ELF-1 (cell line): Measurements from ENCODE around the gene HIVEP2.

Experiments
- DNase-seq: peaks from one replicate; pipeline ENCODE4 v3.0.0-alpha.2; 2016; ENCODE audit warnings: low read depth, low spot score

HIVEP2 gene

DNA sequence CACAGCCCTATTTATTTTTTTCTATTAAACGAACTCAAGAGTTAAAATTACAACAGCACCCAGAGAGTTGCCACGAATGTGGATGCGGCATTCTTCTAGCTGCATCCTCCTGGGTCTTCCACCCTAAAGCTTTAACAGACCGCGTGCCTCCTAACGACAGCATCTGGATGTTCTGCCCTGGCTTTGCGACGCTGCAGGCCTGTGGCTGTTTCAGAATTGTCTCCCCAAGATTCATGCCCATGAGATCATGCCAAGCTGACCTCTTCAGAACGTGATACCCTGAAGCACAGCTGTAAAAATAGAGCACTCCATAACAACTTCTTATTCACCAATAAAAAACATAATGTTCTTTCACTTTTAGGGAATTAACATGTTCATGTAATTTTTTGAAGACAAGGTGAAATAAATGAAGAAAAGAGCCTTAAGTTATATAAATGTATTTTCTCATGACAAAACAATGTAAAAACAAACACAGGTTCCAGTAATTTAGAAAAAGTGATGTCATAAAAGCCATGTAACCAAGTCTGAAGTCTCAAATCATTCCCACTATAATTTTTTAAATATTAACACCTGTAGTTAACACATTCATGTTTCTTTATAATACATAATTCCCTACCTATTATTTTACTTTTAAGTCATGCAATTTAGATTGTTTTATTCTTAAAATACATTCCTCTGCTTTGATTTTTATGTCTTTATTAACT lies 26.5 kb downstream of the HIVEP2 start:
- DNase-seq, result no peak

DNA sequence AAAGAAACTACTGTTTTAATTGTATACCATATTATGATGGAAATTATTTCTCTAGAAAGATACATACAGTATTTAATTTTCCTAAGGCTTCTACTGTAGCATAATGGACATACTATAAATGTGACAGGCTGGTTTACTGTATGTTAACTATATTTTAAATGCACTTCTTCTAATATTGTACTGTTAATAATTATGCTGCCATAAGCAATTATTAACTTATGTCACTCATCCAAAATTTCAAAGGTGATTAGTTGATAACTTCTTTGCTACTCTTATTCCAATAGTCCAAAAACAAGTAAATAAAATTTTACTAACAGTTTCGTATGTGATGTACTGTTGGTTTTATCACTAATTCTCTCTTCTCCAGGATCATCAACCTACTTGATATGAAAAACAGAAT lies 28.1 kb downstream of the HIVEP2 start:
- DNase-seq, result no peak

DNA sequence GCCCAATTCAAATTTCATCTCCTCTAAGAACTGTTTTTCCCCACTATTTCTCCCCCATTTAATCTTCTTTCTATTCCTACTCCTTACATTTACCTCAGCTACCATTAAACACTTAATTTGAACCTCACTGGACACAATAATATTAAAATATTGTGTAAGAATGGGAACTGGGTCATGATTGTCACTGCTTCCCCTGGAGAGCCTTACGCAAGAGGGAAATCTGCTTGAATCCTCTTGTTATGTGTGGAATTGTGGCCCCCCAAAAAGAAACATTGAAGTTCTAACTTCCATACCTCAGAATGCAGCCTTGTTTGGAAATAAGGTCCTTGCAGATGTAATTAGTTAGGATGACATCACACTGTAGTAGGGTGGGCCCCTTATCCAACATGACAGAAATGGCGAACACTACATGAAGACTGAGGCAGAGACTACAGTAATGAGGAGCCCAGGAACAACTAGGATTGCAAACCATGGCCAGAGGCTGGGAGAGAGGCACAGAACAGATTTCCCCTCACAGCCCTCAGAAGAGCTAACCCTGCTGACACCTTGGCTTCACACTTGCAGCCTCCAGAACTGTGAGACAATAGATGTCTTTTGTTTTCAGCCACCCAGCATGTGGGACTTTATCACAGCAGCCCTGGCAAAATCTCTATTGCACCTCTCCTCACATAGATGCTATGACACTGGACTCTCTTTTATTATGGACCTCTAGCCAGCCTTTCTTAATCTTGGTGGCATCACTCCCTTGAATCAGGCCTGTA lies 29.9 kb downstream of the HIVEP2 start:
- DNase-seq, result no peak

DNA sequence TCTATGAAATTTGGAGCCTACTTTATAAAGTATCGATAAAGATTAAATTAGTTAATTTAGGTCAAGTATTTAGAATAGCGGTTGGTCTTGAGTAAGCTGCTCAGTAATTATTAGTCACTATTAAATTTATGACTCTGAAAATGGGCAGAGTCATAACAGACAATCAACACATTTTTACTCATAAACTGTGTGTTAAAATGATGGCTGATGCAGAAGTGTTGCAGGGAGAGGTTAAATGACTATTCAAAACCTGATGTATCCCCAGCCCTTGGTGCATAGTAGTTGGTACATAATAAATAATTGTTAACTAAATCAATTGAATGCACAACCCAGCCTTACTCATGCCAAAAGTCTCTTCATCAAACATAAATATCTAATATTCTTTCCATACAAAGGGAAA lies 30.6 kb downstream of the HIVEP2 start:
- no peak for DNase-seq

DNA sequence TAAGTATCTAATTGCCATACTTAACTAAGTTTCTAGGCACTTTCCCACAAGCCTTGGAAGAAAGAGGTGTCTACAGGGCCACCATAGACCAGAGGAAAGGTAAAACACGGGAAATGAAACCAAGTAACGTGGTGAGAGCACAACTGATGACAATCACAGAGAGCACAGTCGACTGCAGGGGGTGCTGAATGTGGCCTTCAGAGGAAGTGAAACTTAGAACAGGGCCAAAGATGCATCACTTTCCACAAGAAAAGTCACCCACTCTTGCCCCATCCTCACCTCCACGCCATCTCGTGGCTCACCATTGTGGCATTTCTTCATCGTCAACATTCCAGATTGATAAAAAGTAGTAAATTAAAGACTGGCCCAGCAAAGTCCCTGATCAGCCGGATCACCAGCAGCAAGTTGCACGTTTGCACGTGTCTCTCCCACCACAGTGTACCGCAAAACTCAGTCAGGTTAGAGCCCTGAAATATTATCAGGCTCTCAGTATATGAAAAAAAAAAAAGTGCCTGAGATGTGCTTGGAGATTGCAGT lies 31.4 kb downstream of the HIVEP2 start:
- no peak for DNase-seq

DNA sequence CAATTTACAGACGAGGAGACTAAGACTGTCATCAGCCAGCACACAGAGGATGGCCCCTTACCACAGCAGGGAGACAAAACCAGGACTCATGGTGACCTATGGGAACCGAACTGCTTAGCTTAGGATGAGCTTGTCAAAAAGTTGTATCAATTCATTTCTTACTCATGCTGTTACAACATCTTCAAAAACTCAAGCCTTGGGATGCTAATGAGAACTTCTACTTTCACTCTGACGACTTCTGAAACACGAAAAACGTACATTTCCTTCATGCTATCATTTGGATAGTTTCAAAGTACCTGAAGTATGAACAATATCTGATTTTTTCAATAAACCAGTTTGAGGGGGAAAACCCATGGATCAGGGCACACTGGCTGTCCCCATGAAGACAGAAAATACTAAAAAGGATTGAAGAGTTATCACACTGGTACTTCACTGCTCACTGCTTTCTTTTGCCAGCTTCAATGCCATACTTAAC lies 31.9 kb downstream of the HIVEP2 start:
- no peak for DNase-seq

DNA sequence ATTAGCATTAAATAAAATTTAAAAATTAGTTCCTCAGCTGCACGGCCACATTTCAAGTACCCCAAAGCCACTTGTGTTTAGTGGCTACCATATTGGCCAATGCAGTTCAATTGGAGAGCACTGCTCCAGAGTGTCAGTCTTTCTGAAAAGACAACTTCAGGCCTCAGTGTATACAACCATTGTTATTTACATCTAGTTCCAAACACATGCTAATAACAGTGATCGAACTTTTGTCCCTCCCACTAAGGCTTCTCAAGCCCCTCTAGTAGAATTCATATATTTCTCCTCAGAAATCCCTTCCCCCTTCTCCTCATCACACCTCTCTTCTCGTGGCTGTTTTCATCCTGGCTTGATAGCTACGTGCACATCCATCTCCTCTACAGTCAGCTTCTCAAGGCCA lies 32.9 kb downstream of the HIVEP2 start:
- DNase-seq, result no peak

DNA sequence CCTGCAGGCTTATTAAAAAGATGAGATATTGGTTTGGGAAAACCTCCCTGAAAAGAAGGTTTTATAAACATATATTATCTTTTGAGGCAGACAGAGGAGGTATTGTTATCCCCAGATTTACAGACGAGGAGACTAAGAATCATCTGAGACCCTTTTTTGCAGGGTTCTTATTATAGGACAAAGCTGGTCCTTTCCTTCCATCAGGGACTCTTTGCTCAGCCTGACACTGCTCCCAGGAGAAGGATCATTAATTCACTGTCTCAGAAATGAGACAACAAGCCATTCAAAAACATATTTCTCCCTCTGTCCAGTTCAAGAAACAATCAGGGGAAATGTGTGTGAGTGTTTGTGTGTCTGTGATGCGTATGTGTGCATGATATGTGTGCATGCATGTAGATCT lies 33.5 kb downstream of the HIVEP2 start:
- no peak for DNase-seq

DNA sequence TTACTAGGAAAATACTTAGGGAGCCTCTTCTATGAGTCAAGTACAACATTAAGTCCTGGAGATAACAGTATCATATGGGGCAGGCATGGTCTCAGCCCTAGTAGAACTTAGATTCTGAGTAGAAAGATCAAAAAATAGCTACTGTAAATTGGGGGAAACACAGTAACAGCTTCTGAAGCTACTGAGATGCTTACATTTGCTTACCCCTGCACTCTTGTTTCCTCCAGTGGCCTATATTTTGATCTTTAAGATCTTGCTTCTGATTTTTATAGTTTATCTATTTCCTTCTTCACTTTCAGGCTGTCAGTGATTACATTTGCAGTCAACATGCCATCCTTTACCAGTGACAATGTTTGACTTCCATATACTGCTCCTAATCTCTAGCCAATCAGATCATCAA lies 35.3 kb downstream of the HIVEP2 start:
- DNase-seq, result no peak

DNA sequence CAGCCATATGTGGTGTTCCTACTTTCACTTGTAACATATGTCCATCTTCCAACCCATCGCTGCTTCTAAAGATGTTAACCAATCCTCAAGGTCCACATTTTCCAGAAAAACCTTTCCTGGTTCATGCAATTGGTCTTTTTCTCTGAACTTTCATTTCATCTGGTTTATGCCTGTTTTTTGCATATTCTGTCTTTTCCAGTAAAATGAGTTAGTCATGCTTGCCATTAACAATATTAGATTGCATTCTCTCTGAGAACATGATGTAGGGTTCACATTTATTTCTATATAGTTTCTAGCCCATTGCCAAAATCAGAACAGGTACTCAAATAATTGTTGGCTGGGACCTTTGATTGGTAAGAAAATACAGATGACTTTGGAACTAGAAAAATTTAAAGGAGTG lies 36.7 kb downstream of the HIVEP2 start:
- no peak for DNase-seq

DNA sequence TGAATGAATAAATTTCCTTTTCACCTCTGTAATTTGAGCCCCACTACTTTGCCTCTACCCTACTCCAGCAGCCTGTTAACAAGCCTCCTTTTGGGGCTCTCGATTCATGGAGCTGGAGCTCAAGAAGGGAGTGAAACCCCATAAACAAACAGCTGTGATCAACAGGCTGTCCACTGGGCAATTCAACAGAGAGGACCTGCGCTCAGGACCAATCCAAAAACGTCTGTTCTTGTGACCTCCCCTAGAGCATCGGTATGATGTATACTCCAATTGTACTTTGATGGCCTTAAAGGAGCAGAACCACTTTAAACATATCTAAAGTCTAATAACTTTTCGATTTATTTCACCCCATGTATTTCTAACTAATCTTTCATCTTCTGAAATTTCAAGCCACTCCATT lies 37.4 kb downstream of the HIVEP2 start:
- DNase-seq, result no peak

DNA sequence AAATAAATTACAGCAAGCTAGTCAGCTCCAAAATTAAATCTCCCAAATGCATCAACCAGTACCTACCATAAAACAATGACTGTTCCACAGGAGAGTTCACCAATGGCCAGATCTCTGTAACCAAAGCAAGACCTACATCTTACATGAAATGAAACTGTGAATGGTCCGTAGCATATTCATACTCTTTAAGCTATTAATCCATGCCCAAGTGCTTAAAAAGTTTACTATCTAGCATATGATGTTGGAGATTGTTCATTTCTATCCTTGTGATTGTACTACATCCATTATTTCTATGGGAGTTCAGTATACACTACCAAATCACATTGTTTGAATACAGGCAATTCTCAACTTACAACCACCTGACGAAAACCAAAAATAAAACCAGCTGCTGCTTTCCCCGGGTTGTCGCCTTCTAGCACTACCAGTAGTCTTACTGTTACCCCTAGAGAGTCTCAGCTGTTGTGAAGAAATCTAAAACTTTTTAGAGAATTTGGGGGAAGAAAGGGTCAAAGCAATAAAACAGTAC lies 38.0 kb downstream of the HIVEP2 start:
- no peak for DNase-seq

DNA sequence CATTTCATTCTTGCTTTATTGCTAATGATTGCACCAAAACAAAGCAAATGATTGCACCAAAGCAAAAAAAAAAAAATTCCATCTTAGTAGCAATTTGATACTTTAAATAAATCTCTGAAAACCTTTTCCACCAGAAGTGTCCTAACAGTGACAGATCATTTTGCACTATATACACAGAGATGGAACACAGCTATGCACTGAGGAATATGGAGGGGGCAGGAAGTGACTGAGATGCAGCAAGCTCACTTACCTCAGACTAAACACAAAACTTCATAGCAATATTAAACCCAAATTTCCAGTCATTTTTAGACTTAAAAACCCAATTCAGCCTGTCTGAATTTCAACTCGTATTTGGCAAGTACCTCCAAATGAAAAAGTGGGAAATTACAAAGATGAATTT lies 41.2 kb downstream of the HIVEP2 start:
- no peak for DNase-seq

DNA sequence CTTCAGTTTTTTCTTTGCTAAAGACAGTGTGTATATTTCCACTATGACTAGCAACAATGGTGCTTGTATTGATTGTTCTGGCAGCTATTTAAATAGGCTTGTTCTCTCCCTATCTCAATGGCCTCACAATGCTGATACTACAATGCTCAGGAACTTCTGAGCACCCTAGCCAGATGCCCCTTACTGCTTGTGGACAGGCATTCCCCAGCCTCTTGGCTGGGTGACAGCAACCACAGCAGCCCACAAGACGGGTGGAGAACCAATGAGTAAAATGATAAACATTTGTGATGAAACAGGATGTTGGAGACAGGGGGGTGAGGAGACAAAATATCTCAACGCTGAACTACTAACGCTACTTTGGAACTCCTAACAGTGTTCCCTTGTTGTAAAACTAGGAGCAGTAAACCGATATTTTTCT lies 42.3 kb downstream of the HIVEP2 start:
- DNase-seq, result no peak

DNA sequence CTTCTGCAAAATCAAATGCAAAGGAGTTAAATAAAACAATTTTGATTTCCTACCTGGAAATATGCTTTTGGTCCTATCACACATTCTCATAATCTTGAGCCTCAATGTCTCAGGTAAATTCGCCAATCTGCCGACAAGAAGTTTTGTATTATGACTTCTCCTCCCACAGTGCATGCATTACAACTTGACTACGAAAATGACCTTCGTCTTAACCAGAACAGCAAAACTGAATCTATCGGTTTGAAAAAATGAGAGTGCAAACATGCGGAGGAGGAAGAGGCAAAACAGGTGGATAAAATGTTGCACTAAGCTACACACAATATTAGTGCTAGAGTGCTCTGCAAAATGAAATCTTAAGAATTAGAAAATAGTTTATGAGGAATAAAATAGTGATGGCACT lies 43.4 kb downstream of the HIVEP2 start:
- DNase-seq, result no peak

DNA sequence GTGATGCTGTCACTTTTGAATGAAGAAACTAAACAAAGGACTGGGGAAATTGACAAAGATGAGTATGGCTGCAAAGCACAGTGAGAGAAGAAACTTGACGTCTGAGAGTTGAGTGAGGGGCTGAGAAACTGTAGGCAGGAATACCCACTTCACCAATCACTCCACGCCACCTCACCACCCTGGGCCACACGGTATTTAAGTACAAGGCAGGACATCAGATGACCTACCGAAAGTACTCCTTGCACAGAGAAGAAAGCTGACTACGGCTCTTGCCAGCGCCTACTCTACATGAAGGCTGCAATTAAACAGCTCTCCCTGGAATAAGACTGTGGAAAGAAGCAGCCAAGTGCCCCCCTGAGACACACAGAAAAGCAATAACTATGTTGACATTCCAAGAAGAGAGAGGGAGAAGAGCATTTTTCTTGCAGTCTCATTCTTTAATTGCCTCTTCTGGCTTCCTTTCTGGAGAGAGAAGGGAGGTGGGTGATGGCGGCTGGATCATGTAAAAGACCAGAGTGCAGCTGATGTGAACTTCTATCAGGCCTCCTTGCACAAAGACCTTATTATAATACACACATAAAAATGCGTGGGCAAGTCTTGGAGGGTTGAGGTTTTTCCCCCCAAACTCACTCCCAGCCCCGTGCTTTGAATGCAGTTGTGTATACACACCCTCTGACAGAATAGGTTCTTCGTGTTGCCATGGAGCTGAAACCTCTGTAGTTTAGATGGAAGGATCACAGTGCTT lies 44.6 kb downstream of the HIVEP2 start:
- DNase-seq, result no peak

DNA sequence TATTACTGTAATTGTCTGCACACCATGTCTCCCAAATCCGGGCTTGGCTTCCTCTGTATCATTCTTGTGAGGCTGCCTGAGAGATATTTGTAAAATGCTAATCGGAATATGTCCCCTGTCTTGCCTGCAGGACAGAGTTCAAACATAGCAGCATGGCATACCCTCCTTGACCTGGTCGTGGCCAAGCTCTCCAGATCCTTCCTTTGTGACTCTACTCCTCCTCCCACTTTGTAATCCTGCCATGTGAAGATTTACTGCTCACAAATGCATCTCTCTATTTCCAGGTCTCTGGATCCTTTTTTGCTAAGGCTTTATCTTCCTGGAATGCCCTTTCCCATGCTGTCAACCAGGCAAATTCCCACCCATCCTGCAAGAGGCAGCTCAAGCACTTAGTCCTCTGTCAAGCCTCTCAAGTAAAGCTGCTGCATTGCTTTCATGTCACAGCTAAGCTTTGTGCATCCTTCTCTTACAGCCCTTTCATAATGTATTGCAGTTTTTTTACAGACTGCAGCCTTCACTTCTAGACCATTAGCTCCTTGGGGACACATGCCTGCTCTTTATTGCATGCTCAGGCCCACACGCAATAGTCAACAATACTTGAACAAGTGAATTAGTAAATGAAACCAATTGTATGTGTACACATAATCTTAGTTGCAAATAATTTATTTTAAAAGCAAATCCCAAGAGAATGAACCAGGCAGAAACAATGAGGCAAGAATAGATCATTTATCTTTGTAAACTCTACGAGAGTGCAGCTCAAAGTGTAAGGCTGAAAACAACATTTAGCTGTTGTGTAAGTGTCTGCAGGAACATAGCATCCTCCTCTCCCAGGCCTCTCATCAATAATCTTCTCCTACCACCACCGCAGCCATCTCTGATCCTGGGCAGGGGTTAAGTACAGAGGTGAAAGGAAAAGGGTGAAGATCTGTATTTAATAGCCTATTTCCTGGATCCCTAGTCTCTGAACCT lies 45.8 kb downstream of the HIVEP2 start:
- no peak for DNase-seq

DNA sequence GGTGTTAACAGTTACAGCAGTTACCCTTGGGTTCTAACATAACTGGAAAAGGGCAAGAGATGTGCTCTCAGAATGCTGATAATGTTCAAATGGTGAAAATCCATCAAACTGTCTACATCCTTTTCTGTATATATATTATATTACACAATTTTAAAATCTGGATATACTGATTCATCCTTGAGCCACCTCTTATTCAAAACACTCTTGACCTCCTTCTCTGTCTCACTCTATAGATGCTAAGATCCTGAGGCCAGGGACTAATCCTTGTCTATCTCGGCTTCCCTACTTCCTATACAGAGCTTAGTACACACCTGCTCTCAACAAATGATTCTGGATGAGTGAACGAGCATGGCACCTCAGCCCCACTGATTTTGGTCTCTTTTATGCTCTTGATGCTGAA lies 47.3 kb downstream of the HIVEP2 start:
- DNase-seq, result no peak

DNA sequence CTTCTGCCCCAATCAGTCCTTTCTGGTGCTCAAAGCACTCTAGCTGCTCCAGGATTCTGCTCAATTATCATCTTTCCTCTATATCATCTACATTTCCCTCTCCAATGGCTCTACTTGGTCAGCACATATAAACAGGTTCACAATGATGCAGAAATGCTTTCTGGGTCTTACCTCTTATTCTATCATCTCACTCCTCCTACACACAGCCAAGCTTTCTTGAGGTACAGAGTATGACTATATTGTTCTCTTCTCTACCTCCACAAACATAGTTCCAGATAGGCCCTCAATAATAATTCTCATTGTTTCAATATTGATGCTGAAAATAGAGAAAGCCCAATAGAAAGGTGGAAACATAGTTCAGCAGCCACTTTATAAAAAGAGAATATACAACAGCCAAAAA lies 48.2 kb downstream of the HIVEP2 start:
- DNase-seq, result no peak

DNA sequence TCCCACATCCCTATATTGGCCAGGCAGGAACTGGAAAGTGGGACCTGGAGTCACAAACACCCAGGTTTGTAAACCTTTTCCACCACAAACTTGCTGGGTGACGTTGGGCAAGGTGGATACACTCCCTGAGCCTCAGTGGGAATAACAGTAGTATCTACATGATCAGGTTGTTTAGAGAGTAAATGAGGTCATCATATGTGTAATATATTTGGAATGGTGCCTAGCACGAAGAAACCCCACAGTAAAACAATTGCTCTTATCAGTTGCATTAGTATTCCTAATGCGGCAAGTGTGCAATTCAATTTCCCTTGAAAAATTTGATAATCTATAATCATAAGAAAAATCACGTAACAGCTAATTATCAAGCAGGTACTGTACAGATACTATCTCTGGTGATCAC lies 51.9 kb downstream of the HIVEP2 start:
- DNase-seq, result no peak
